OCI-LY7 (cell line): ENCODE data around the gene NAT9. TPM values are rescaled to one million over a fixed set of nuclear protein-coding genes. Genes with fewer than 3 reads are reported as not detected.

Source experiments
- BruUV-seq: library from RNA; stranded (reverse); fragments of 400-500 nt; replicated peaks from 2 replicates; lab custom pipeline; 2021; lab: Mats Ljungman, UMichigan
- CTCF ChIA-PET: fragments of 300-600 bp; sonication (Branson Sonifier 250); formaldehyde crosslinking; loops from one replicate; lab custom pipeline; 2022; ENCODE audit warnings: antibody characterized with exemption; ENCODE audit not compliant: unreplicated experiment; lab: Charles Lee
- POLR2A ChIA-PET: fragments of 300-600 bp; sonication (Branson Sonifier 250); formaldehyde crosslinking; loops from one replicate; lab custom pipeline; 2022; ENCODE audit warnings: antibody characterized with exemption; lab: Charles Lee
- DNase-seq: peaks from one replicate; pipeline ENCODE4 v3.0.0-alpha.2; 2015; ENCODE audit warnings: low spot score
- H2AFZ ChIP-seq: fragments of 200-600 bp; sonication (generic), shearing (Covaris generic); 2 replicates; pipeline ENCODE4 v1.6.1; 2014; ENCODE audit warnings: mild to moderate bottlenecking, antibody characterized with exemption, low read length, moderate library complexity
- H3K27ac ChIP-seq: fragments of 200-600 bp; sonication (generic); 2 replicates; pipeline ENCODE4 v1.5.1; 2014; ENCODE audit warnings: mixed run types, low read depth, mild to moderate bottlenecking, moderate library complexity, low read length, inconsistent platforms; ENCODE audit not compliant: poor library complexity, severe bottlenecking
- H3K36me3 ChIP-seq: fragments of 200-600 bp; sonication (generic); 2 replicates; pipeline ENCODE4 v1.6.1; 2014; ENCODE audit warnings: mild to moderate bottlenecking, antibody characterized with exemption, low read length, moderate library complexity, mixed read lengths; ENCODE audit not compliant: insufficient read depth
- H3K4me1 ChIP-seq: fragments of 200-600 bp; sonication (generic); 2 replicates; pipeline ENCODE4 v1.5.1; 2014; ENCODE audit warnings: mild to moderate bottlenecking, low read length; ENCODE audit not compliant: insufficient read depth, poor library complexity, severe bottlenecking
- H3K4me2 ChIP-seq: fragments of 200-600 bp; sonication (generic); 2 replicates; pipeline ENCODE4 v1.6.1; 2014; ENCODE audit warnings: mild to moderate bottlenecking, low read length
- H3K4me3 ChIP-seq: fragments of 200-600 bp; sonication (generic); 2 replicates; pipeline ENCODE4 v1.5.1; 2014; ENCODE audit warnings: mild to moderate bottlenecking, low read depth, low read length; ENCODE audit not compliant: poor library complexity, severe bottlenecking
- H3K79me2 ChIP-seq: fragments of 200-600 bp; sonication (generic); 2 replicates; pipeline ENCODE4 v1.6.1; 2016; ENCODE audit warnings: low read depth, mild to moderate bottlenecking, low read length, moderate library complexity, mixed read lengths; ENCODE audit not compliant: insufficient read depth
- H3K9me2 ChIP-seq: fragments of 200-600 bp; sonication (generic); 2 replicates; pipeline ENCODE4 v1.6.1; 2016; ENCODE audit warnings: mild to moderate bottlenecking, low read length, mixed read lengths; ENCODE audit not compliant: insufficient read depth
- H3K9me3 ChIP-seq: fragments of 200-600 bp; sonication (generic); 2 replicates; pipeline ENCODE4 v1.6.1; 2014; ENCODE audit warnings: mild to moderate bottlenecking, mixed run types, low read length, mixed read lengths
- H4K20me1 ChIP-seq: fragments of 200-600 bp; sonication (generic); 2 replicates; pipeline ENCODE4 v1.6.1; 2014; ENCODE audit warnings: mild to moderate bottlenecking, antibody characterized with exemption, low read length, moderate library complexity, mixed read lengths; ENCODE audit not compliant: insufficient read depth
- EZH2phosphoT487 ChIP-seq: fragments of 200-600 bp; sonication (generic); IDR thresholded peaks from 2 replicates; pipeline ENCODE4 v1.6.1; 2018; ENCODE audit warnings: low read depth, borderline replicate concordance, mild to moderate bottlenecking, mixed run types, antibody characterized with exemption, low read length, moderate library complexity, mixed read lengths
- intact Hi-C: fragments of 100-400 bp; cut with micrococcal nuclease; formaldehyde crosslinking; loops from one replicate; pipeline ENCODE4 v1.10.0; 2022; ENCODE audit not compliant: unreplicated experiment
- total RNA-seq, 2 experiments: library from RNA; depleted of rRNA in 1 of 2; stranded (reverse); fragments of >200 nt in 1 of 2; shearing (Covaris generic) in 1 of 2; gene quantifications; 2 replicates each; pipeline ENCODE4 v1.2.3, GENCODE V29; 2014 to 2022
- TF ChIP-seq, protein P1 (sequence below): fragments of 200-600 bp; sonication (generic); conservative IDR thresholded peaks from 2 replicates; pipeline ENCODE4 v1.5.1; 2014; ENCODE audit warnings: mild to moderate bottlenecking, antibody characterized with exemption, low read length, moderate library complexity, mixed read lengths

Gene NAT9
- total RNA-seq, 2 experiments from 2014 or later = 77.2 to 87.9 TPM

DNA sequence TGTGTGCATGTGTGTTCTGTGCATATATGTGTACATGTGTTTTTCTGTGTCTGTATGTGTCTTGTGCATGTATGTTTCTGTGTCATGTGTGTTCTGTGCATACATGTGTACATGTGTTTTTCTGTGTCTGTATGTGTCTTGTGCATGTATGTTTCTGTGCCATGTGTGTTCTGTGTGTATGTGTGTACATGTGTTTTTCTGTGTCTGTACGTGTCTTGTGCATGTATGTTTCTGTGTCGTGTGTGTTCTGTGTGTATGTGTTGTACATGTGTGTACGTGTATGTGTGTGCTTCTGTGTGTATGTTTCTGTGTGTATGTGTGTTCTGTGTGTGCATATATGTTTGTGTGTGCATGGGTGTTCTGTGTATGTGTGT is 47.5 kb downstream of the NAT9 start:
- ChIA-PET CTCF (no interaction called here), POLR2A (no interaction called here)
- Histone ChIP-seq H3K27ac (no peak overlapping the region), H3K79me2 (no peaks in the 10 kb centered on the region), H3K36me3 (no peaks in the 10 kb centered on the region), H4K20me1 (no peaks in the 10 kb centered on the region), H3K9me2 (no peaks in the 10 kb centered on the region), H3K9me3 (peaks cover 10% of the 10 kb centered on the region), H3K4me3 (no peak overlapping the region), H2AFZ (no peak overlapping the region), H3K4me1 (no peaks in the 10 kb centered on the region), H3K4me2 (no peak overlapping the region)
- no TSS peak for BruUV-seq
- TF ChIP-seq, protein P1, sequence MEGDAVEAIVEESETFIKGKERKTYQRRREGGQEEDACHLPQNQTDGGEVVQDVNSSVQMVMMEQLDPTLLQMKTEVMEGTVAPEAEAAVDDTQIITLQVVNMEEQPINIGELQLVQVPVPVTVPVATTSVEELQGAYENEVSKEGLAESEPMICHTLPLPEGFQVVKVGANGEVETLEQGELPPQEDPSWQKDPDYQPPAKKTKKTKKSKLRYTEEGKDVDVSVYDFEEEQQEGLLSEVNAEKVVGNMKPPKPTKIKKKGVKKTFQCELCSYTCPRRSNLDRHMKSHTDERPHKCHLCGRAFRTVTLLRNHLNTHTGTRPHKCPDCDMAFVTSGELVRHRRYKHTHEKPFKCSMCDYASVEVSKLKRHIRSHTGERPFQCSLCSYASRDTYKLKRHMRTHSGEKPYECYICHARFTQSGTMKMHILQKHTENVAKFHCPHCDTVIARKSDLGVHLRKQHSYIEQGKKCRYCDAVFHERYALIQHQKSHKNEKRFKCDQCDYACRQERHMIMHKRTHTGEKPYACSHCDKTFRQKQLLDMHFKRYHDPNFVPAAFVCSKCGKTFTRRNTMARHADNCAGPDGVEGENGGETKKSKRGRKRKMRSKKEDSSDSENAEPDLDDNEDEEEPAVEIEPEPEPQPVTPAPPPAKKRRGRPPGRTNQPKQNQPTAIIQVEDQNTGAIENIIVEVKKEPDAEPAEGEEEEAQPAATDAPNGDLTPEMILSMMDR = no peak
- TF ChIP-seq EZH2phosphoT487 = no peak
- intact Hi-C loops = no loop called here
- DNase-seq = no peak

DNA sequence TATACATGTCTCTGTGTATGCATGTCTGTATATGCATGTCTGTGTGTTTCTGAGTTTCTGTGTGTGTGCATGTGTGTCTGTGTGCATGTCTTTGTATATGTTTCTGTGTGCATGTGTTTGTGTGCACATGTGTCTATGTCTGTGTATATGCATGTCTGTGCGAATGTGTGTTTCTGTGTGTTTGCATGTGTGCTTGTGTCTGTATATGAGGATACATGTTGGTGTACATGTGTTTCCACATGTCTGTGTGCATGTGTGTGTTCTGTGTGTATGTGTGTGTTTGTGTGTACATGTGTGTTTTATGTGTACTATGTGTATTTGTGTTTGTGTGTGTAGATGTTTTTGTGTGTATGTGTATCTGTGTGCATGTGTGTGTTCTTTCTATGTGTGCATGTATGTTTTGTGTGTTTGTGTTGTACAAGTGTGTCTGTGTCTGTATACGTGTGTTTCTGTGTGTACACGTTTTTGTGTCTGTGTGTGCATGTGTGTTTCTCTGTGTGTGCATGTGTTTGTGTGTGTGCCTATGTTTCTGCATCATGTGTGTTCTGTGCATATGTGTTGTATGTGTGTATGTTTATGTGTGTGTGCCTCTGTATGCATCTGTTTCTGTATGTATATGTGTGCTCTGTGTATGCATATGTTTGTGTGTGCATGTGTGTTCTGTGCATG is 48.0 kb downstream of the NAT9 start:
- intact Hi-C loops = no loop called here
- no peaks in the 10 kb centered on the region for H3K4me1 ChIP-seq
- no peaks in the 10 kb centered on the region for H4K20me1 ChIP-seq
- no peaks in the 10 kb centered on the region for H3K9me2 ChIP-seq
- H3K79me2 ChIP-seq = no peaks in the 10 kb centered on the region
- BruUV-seq = no TSS peak
- no peak for DNase-seq
- peaks cover 10% of the 10 kb centered on the region for H3K9me3 ChIP-seq
- no peaks in the 10 kb centered on the region for H3K36me3 ChIP-seq
- H3K4me3 ChIP-seq = no peak overlapping the region
- TF ChIP-seq, protein P1 = no peak
- TF ChIP-seq EZH2phosphoT487 = no peak
- ChIA-PET POLR2A (no interaction called here), CTCF (no interaction called here)
- no peak overlapping the region for H3K27ac ChIP-seq
- H3K4me2 ChIP-seq = no peak overlapping the region
- H2AFZ ChIP-seq = no peak overlapping the region

DNA sequence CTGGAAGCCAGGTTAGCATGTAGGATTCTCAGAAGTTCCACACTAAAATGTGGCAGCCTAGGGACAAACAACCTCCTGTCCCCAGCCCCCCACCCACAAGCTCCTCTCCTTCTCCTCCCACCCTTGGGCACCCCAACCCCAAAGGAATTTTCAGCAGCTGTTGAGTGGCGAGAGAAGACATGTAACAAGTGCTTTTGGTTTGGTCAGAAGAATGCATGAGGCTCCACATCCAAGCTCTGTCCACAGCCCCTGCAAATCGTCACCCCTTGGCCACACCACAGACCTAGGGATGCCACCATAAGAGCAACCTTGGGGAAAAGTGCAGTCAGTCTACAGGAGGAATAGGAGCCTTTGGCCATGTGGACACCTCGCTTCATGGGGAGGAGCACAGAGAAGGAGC is 51.0 kb downstream of the NAT9 start:
- Histone ChIP-seq H3K27ac (no peak overlapping the region), H3K4me3 (no peak overlapping the region), H2AFZ (no peak overlapping the region), H3K9me3 (peaks cover 10% of the 10 kb centered on the region), H3K4me2 (no peak overlapping the region), H3K4me1 (no peaks in the 10 kb centered on the region), H3K79me2 (no peaks in the 10 kb centered on the region), H3K9me2 (no peaks in the 10 kb centered on the region), H4K20me1 (no peaks in the 10 kb centered on the region), H3K36me3 (no peaks in the 10 kb centered on the region)
- BruUV-seq = no TSS peak
- no peak for DNase-seq
- ChIA-PET POLR2A (no interaction called here), CTCF (no interaction called here)
- TF ChIP-seq EZH2phosphoT487 = no peak
- TF ChIP-seq, protein P1 = no peak
- intact Hi-C loops = no loop called here
